AG10803 (cell line): Measurements from ENCODE around the gene PCSK5.

Source experiments
- DNase-seq: peaks from one replicate; pipeline ENCODE4 v3.0.0; 2010; ENCODE audit warnings: low read depth
- H3K4me3 ChIP-seq: 2 replicates; pipeline ENCODE4 v1.5.1; 2011; ENCODE audit warnings: mild to moderate bottlenecking, low read length, control low read depth
- CTCF ChIP-seq: conservative IDR thresholded peaks from 2 replicates; pipeline ENCODE4 v1.5.1; 2011; ENCODE audit warnings: mild to moderate bottlenecking, low read length, control low read depth, inconsistent platforms

Gene PCSK5

DNA sequence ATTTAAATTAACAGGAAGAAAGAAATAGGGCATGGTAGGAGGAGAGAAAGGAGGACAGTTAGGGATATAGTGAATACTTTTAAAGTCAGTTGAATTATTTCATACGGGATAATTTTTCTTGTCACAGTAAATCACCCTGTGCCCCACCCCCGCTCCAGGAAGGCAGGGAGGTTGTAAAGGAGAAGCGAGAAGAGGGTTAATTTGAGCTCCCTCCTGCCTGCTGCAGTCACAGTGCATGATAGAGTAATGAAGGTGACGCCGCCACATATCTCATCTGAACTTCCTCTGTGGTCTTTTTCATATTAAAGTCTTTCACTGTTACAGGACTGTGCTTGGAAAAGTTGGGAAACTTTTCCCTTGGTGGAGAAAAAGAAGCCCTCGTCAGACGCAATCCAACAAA, 896 bp upstream of the PCSK5 start:
- H3K4me3 ChIP-seq: peak overlapping the region; percentile 69

GRCh38 chr9:75889977-75890471, 449 bp upstream of the PCSK5 start:
- peak overlapping the region; percentile 69 for H3K4me3 ChIP-seq
- no peak for TF ChIP-seq CTCF
- peak; percentile 65 for DNase-seq

More for the DNA sequence above, 896 bp upstream of the PCSK5 start:
- TF ChIP-seq CTCF: no peak
- DNase-seq: no peak

DNA sequence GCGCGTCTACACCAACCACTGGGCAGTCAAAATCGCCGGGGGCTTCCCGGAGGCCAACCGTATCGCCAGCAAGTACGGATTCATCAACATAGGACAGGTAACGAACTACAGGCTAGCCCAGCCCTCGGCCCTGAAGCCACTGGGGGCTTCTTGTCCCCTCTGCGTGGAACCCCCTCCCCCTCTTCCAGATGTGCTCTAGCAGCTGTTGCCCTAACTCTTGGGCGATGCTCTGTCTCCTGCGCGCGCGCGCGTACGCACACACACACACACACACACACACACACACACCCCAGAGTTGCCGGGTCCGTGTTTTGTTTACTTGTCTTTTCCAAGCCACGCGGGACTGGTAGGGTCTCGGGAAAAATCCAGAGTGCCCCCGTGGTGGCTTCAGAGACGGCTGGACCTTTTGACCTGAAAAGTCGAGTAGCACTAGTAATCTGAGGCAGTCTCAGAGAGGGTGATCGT, 836 bp downstream of the PCSK5 start:
- DNase-seq: peak; percentile 8
- H3K4me3 ChIP-seq: peak overlapping the region; percentile 69
- TF ChIP-seq CTCF: no peak

GRCh38 chr9:75891771-75892215, 1.3 kb downstream of the PCSK5 start:
- H3K4me3 ChIP-seq: peak overlapping the region; percentile 69
- DNase-seq: no peak
- TF ChIP-seq CTCF: no peak

GRCh38 chr9:75892216-75892911, 1.9 kb downstream of the PCSK5 start:
- no peak for TF ChIP-seq CTCF
- peak overlapping the region; percentile 69 for H3K4me3 ChIP-seq
- DNase-seq: no peak

DNA sequence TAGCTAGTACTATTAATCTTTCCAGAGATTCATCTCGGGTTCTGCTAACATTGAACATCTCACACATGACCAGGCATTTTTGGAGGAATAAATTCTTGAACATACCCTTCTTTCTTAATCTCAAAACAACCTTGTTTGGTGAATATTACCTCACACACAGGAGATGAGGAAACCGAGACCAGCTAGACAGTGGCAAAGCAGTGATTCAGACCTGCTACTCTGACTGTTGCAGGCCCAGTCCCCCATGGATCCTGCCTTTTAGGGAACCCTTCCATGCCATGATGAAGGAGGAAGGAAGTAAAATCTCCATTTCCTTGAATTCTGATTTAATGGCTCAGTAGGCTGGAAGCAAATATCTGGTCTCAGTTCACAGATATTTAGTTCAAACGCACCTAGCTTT, 2.6 kb downstream of the PCSK5 start:
- no peak for DNase-seq
- no peak for TF ChIP-seq CTCF
- no peak overlapping the region for H3K4me3 ChIP-seq

DNA sequence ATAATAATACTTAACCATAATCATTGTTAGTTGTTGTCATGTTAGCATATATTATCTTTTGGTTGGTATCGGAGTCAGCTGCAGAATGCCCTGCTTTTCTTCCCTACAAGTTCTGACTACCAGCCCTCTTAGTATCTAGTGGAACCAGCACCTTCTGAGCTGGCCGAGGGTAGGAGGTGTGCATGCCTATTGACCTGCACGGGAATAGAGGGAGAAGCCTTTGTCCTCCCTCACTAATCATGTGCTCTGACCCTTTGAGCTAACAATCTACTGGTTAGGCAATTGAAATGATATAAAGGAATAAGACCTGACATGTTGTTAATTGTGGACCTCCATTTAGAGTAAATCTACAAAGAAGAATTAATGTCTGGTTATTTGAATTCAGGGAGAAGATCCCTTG, 4.1 kb downstream of the PCSK5 start:
- DNase-seq: no peak
- TF ChIP-seq CTCF: no peak
- H3K4me3 ChIP-seq: no peak overlapping the region
